Sigmoid colon (tissue), 4 donors: ENCODE data around the gene USP25.

ENCODE experiments used
- EP300 ChIP-seq, 4 donors: sonication (generic); formaldehyde crosslinking; IDR thresholded peaks; one replicate each; pipeline ENCODE4 v1.6.1; 2017; ENCODE audit warnings: antibody characterized with exemption in 4 of 4
- POLR2A ChIP-seq, 2 donors: fragments of 450-650 bp; IDR thresholded peaks; one replicate each; pipeline ENCODE4 v1.6.1; 2016; ENCODE audit warnings: antibody characterized with exemption in 2 of 2, mild to moderate bottlenecking in 2 of 2, moderate library complexity in 2 of 2
- POLR2AphosphoS5 ChIP-seq, 4 donors: sonication (generic); formaldehyde crosslinking; IDR thresholded peaks; one replicate each; pipeline ENCODE4 v1.6.1; 2017; ENCODE audit warnings: antibody characterized with exemption in 4 of 4
- TF ChIP-seq, protein P1 (sequence below), 4 experiments: fragments of 450-650 bp in 3 of 4; fragments of 200-600 bp in 1 of 4; IDR thresholded peaks; one replicate each; pipeline ENCODE4 v1.5.1; 2016 to 2019; ENCODE audit warnings: antibody characterized with exemption in 4 of 4, mild to moderate bottlenecking in 3 of 4, moderate library complexity in 2 of 4

DNA sequence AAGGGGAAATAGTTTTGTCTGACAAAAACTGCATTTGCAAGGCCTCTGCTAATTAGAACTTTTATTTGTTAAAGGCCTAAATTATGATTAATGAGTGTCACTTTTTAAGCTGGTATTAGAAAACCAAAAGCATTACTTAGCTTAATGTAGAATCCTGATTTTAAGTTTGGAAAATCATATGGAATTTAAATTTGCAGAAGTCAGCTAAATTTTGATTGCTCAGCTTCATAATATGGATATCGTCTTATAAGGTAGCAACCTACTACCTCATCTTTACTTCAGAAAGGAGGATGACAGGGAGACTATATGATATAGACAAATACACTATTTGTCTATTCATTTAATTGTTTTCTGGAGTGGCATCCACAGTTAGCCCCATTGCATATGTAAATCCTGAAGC, 114.0 kb downstream of the USP25 start:
- TF ChIP-seq, protein P1, sequence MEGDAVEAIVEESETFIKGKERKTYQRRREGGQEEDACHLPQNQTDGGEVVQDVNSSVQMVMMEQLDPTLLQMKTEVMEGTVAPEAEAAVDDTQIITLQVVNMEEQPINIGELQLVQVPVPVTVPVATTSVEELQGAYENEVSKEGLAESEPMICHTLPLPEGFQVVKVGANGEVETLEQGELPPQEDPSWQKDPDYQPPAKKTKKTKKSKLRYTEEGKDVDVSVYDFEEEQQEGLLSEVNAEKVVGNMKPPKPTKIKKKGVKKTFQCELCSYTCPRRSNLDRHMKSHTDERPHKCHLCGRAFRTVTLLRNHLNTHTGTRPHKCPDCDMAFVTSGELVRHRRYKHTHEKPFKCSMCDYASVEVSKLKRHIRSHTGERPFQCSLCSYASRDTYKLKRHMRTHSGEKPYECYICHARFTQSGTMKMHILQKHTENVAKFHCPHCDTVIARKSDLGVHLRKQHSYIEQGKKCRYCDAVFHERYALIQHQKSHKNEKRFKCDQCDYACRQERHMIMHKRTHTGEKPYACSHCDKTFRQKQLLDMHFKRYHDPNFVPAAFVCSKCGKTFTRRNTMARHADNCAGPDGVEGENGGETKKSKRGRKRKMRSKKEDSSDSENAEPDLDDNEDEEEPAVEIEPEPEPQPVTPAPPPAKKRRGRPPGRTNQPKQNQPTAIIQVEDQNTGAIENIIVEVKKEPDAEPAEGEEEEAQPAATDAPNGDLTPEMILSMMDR (IDR thresholded peaks at IDR 0.05), result no peak
- TF ChIP-seq POLR2AphosphoS5 (IDR thresholded peaks at IDR 0.05), result no peak
- TF ChIP-seq EP300 (IDR thresholded peaks at IDR 0.05), result no peak
- TF ChIP-seq POLR2A (IDR thresholded peaks at IDR 0.05), result no peak
